AG09319 (cell line): ENCODE measurements around the gene LRPAP1.
"Not testable (repeated sequence)": the region's sequence is repeated elsewhere in the genome, so short reads cannot be mapped to it uniquely, and the experiment has no call there.

Experiments used
- DNase-seq: peaks from one replicate; pipeline ENCODE4 v3.0.0-alpha.2; 2010; ENCODE audit warnings: low read depth; ENCODE audit errors: extremely low read depth
- CTCF ChIP-seq: IDR thresholded peaks from 2 replicates; pipeline ENCODE4 v1.5.1; 2011; ENCODE audit warnings: low read depth, mild to moderate bottlenecking, inconsistent platforms, low read length, moderate library complexity

The LRPAP1 gene

GRCh38 chr4:3572363-3572762 lies 40.1 kb upstream of the LRPAP1 start:
- no peak for DNase-seq
- TF ChIP-seq CTCF = no peak

GRCh38 chr4:3571921-3572320 lies 39.7 kb upstream of the LRPAP1 start:
- no peak for TF ChIP-seq CTCF
- DNase-seq = no peak

- not testable (repeated sequence) for DNase-seq
Measured at GRCh38 chr4:3570923-3571322, 38.7 kb upstream of the LRPAP1 start.

- not testable (repeated sequence) for DNase-seq
Measured at GRCh38 chr4:3569611-3570010, 37.4 kb upstream of the LRPAP1 start.

- DNase-seq = not testable (repeated sequence)
Measured at GRCh38 chr4:3566701-3567100, 34.5 kb upstream of the LRPAP1 start.

GRCh38 chr4:3566301-3566700 lies 34.1 kb upstream of the LRPAP1 start:
- DNase-seq = not testable (repeated sequence)

GRCh38 chr4:3564948-3565347 lies 32.7 kb upstream of the LRPAP1 start:
- DNase-seq = not testable (repeated sequence)

- TF ChIP-seq CTCF = no peak
- no peak for DNase-seq
Measured at GRCh38 chr4:3563403-3563802, 31.2 kb upstream of the LRPAP1 start.

- DNase-seq = not testable (repeated sequence)
Measured at GRCh38 chr4:3562127-3562526, 29.9 kb upstream of the LRPAP1 start.

GRCh38 chr4:3560465-3560864 lies 28.2 kb upstream of the LRPAP1 start:
- DNase-seq = not testable (repeated sequence)

GRCh38 chr4:3559381-3560290 lies 27.4 kb upstream of the LRPAP1 start:
- not testable (repeated sequence) for DNase-seq

- DNase-seq = not testable (repeated sequence)
Measured at GRCh38 chr4:3558514-3558836, 26.3 kb upstream of the LRPAP1 start.

- not testable (repeated sequence) for DNase-seq
Measured at GRCh38 chr4:3557676-3558513, 25.7 kb upstream of the LRPAP1 start.

GRCh38 chr4:3557088-3557492 lies 24.9 kb upstream of the LRPAP1 start:
- not testable (repeated sequence) for DNase-seq

- not testable (repeated sequence) for DNase-seq
Measured at GRCh38 chr4:3556244-3556867, 24.1 kb upstream of the LRPAP1 start.

- not testable (repeated sequence) for DNase-seq
Measured at GRCh38 chr4:3555459-3556070, 23.3 kb upstream of the LRPAP1 start.
